HEK293T (cell line): ENCODE results near the gene OR4D11.

ENCODE experiments used
- ELF4 ChIP-seq: fragments of 450-650 bp; IDR thresholded peaks from 2 replicates; pipeline ENCODE4 v1.6.1; 2017; ENCODE audit warnings: antibody characterized with exemption
- FOXA1 ChIP-seq: fragments of 450-650 bp; IDR thresholded peaks from 2 replicates; pipeline ENCODE4 v1.6.1; 2016; ENCODE audit warnings: mild to moderate bottlenecking
- HDGF ChIP-seq: fragments of 450-650 bp; IDR thresholded peaks from 2 replicates; pipeline ENCODE4 v1.6.1; 2017; ENCODE audit warnings: antibody characterized with exemption, borderline replicate concordance
- NFRKB ChIP-seq: fragments of 450-650 bp; IDR thresholded peaks from 2 replicates; pipeline ENCODE4 v1.6.1; 2016; ENCODE audit warnings: mild to moderate bottlenecking, moderate library complexity
- SP1 ChIP-seq: fragments of 450-650 bp; IDR thresholded peaks from 2 replicates; pipeline ENCODE4 v1.6.1; 2017

DNA sequence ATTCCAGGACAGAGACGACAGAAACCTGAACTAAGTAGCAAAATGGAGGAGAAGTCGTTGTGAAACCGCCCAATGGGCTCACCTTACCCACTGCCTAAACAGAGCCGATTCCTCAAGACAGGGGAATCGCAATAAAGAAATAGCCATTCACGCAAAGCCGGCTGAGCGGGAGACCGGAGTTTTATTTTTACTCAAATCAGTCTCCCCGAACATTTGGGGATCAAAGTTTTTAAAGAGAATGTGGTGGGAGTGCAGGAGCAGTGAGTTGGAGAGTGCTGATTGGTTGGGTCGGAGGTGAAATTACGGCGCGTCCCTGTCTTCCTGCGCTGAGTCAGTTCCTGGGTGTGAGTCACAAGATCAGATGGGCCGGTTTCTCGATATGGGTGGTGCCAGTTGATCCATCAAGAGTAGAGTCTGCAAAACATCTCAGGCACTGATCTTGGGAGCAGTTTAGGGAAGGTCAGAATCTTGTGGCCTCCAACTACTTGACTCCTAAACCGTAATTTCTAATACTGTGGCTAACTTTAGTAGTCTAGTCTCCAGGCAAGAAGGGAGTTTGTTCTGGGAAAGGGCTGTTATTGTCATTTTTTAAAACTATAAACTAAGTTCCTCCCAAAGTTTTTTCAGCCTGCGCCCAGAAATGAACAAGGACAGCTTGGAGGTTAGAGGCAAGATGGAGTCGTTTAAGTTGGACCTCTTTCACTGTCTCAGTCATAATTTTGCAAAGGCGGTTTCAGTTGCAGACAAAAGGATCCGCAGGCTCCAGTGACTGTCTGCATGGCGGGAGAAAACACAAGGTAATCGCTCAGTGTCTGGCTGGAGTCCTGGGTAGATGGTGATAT is 42.0 kb downstream of the OR4D11 start:
- TF ChIP-seq NFRKB (no peak), SP1 (no peak), HDGF (no peak), FOXA1 (no peak), ELF4 (no peak)
